ENCODE measurements around the gene CAMTA1.

CAMTA1 gene

DNA sequence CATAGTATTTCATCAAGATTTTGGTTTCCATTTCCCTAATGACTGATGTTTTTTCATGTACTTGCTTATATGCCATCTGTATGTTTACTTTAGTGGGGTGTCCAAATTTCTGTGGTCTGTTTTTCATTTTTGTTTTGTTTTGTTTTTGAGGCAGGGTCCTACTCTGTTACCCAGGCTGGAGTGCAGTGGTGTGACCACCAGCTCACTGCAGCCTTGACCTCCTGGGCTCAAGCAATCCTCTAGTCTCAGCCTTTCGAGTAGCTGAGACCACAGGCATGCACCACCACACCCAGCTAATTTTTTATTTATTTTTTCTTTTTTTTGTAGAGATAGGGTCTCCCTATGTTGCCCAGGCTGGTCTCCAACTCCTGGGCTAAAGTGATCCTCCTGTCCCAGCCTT lies 607.9 kb downstream of the CAMTA1 start:
- TF ChIP-seq SNAI2 (CRISPR knock-in tag; IDR thresholded peaks at IDR 0.05) (no peak), ZNF565 (CRISPR knock-in tag; conservative IDR thresholded peaks at IDR 0.05; ENCODE audit: low read depth) (no peak), ZNF70 (CRISPR knock-in tag; IDR thresholded peaks at IDR 0.05) (no peak), BACH2 (CRISPR knock-in tag; IDR thresholded peaks at IDR 0.05; ENCODE audit: borderline replicate concordance) (no peak), CSDC2 (CRISPR knock-in tag; IDR thresholded peaks at IDR 0.05) (no peak), ZC3H10 (CRISPR knock-in tag; IDR thresholded peaks at IDR 0.05) (no peak), ARNTL (CRISPR knock-in tag; IDR thresholded peaks at IDR 0.05; ENCODE audit: borderline replicate concordance, low read depth) (no peak), ZFP3 (CRISPR knock-in tag; IDR thresholded peaks at IDR 0.05) (no peak), ISL1 (CRISPR knock-in tag; IDR thresholded peaks at IDR 0.05) (no peak), TOX (CRISPR knock-in tag; IDR thresholded peaks at IDR 0.05; ENCODE audit: borderline replicate concordance) (no peak), RARB (CRISPR knock-in tag; IDR thresholded peaks at IDR 0.05) (no peak), OSR1 (CRISPR knock-in tag; IDR thresholded peaks at IDR 0.05) (no peak)
- TF ChIP-seq, protein P1, sequence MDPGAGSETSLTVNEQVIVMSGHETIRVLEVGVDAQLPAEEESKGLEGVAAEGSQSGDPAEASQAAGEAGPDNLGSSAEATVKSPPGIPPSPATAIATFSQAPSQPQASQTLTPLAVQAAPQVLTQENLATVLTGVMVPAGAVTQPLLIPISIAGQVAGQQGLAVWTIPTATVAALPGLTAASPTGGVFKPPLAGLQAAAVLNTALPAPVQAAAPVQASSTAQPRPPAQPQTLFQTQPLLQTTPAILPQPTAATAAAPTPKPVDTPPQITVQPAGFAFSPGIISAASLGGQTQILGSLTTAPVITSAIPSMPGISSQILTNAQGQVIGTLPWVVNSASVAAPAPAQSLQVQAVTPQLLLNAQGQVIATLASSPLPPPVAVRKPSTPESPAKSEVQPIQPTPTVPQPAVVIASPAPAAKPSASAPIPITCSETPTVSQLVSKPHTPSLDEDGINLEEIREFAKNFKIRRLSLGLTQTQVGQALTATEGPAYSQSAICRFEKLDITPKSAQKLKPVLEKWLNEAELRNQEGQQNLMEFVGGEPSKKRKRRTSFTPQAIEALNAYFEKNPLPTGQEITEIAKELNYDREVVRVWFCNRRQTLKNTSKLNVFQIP (CRISPR knock-in tag; IDR thresholded peaks at IDR 0.05; ENCODE audit: borderline replicate concordance, low read depth) = no peak
- TF ChIP-seq, protein P2, sequence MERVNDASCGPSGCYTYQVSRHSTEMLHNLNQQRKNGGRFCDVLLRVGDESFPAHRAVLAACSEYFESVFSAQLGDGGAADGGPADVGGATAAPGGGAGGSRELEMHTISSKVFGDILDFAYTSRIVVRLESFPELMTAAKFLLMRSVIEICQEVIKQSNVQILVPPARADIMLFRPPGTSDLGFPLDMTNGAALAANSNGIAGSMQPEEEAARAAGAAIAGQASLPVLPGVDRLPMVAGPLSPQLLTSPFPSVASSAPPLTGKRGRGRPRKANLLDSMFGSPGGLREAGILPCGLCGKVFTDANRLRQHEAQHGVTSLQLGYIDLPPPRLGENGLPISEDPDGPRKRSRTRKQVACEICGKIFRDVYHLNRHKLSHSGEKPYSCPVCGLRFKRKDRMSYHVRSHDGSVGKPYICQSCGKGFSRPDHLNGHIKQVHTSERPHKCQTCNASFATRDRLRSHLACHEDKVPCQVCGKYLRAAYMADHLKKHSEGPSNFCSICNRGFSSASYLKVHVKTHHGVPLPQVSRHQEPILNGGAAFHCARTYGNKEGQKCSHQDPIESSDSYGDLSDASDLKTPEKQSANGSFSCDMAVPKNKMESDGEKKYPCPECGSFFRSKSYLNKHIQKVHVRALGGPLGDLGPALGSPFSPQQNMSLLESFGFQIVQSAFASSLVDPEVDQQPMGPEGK (CRISPR knock-in tag; IDR thresholded peaks at IDR 0.05; ENCODE audit: borderline replicate concordance) = no peak
- TF ChIP-seq, protein P3, sequence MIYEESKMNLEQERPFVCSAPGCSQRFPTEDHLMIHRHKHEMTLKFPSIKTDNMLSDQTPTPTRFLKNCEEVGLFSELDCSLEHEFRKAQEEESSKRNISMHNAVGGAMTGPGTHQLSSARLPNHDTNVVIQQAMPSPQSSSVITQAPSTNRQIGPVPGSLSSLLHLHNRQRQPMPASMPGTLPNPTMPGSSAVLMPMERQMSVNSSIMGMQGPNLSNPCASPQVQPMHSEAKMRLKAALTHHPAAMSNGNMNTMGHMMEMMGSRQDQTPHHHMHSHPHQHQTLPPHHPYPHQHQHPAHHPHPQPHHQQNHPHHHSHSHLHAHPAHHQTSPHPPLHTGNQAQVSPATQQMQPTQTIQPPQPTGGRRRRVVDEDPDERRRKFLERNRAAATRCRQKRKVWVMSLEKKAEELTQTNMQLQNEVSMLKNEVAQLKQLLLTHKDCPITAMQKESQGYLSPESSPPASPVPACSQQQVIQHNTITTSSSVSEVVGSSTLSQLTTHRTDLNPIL (CRISPR knock-in tag; IDR thresholded peaks at IDR 0.05; ENCODE audit: low read depth) = no peak
- TF ChIP-seq, protein P4, sequence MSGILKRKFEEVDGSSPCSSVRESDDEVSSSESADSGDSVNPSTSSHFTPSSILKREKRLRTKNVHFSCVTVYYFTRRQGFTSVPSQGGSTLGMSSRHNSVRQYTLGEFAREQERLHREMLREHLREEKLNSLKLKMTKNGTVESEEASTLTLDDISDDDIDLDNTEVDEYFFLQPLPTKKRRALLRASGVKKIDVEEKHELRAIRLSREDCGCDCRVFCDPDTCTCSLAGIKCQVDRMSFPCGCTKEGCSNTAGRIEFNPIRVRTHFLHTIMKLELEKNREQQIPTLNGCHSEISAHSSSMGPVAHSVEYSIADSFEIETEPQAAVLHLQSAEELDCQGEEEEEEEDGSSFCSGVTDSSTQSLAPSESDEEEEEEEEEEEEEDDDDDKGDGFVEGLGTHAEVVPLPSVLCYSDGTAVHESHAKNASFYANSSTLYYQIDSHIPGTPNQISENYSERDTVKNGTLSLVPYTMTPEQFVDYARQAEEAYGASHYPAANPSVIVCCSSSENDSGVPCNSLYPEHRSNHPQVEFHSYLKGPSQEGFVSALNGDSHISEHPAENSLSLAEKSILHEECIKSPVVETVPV (CRISPR knock-in tag; IDR thresholded peaks at IDR 0.05) = no peak
- no peak for ATAC-seq

DNA sequence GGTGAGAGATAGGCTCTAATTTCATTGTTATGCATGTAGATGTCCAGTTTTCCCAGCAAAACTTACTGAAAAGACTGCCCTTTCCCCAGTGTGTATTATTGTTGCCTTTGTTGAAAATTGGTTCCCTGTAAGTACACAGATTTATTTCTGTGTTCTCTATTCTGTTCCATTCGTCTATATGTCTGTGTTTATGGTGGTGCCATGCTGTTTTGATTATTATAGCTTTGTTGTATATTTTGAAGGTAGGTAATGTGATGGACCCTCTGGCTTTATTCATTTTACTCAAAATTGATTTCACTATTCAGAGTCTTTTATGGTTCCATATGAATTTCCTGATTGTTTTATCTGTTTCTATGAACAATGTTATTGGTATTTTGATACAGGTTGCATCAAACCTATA lies 610.0 kb downstream of the CAMTA1 start:
- no peak for ATAC-seq
- TF ChIP-seq ZC3H10 (CRISPR knock-in tag; IDR thresholded peaks at IDR 0.05) = no peak
- no peak for TF ChIP-seq ESRRG (CRISPR knock-in tag; IDR thresholded peaks at IDR 0.05)
- TF ChIP-seq ARNTL (CRISPR knock-in tag; IDR thresholded peaks at IDR 0.05; ENCODE audit: borderline replicate concordance, low read depth) = no peak
- no peak for TF ChIP-seq GLIS3 (CRISPR knock-in tag; IDR thresholded peaks at IDR 0.05)
- TF ChIP-seq OSR1 (CRISPR knock-in tag; IDR thresholded peaks at IDR 0.05) = no peak
- TF ChIP-seq, protein P4 (CRISPR knock-in tag; IDR thresholded peaks at IDR 0.05) = no peak
- TF ChIP-seq ZNF70 (CRISPR knock-in tag; IDR thresholded peaks at IDR 0.05) = no peak
- no peak for TF ChIP-seq PPARA (CRISPR knock-in tag; IDR thresholded peaks at IDR 0.05; ENCODE audit: borderline replicate concordance)
- TF ChIP-seq ZNF8 (CRISPR knock-in tag; IDR thresholded peaks at IDR 0.05) = no peak
- no peak for TF ChIP-seq ZFP30 (CRISPR knock-in tag; IDR thresholded peaks at IDR 0.05)
- TF ChIP-seq ZFP3 (CRISPR knock-in tag; IDR thresholded peaks at IDR 0.05) = no peak
- TF ChIP-seq, protein P2 (CRISPR knock-in tag; IDR thresholded peaks at IDR 0.05; ENCODE audit: borderline replicate concordance) = no peak
- no peak for TF ChIP-seq SNAI2 (CRISPR knock-in tag; IDR thresholded peaks at IDR 0.05)
- TF ChIP-seq ZNF565 (CRISPR knock-in tag; conservative IDR thresholded peaks at IDR 0.05; ENCODE audit: low read depth) = no peak
- TF ChIP-seq, protein P3 (CRISPR knock-in tag; IDR thresholded peaks at IDR 0.05; ENCODE audit: low read depth) = no peak
- TF ChIP-seq, protein P5, sequence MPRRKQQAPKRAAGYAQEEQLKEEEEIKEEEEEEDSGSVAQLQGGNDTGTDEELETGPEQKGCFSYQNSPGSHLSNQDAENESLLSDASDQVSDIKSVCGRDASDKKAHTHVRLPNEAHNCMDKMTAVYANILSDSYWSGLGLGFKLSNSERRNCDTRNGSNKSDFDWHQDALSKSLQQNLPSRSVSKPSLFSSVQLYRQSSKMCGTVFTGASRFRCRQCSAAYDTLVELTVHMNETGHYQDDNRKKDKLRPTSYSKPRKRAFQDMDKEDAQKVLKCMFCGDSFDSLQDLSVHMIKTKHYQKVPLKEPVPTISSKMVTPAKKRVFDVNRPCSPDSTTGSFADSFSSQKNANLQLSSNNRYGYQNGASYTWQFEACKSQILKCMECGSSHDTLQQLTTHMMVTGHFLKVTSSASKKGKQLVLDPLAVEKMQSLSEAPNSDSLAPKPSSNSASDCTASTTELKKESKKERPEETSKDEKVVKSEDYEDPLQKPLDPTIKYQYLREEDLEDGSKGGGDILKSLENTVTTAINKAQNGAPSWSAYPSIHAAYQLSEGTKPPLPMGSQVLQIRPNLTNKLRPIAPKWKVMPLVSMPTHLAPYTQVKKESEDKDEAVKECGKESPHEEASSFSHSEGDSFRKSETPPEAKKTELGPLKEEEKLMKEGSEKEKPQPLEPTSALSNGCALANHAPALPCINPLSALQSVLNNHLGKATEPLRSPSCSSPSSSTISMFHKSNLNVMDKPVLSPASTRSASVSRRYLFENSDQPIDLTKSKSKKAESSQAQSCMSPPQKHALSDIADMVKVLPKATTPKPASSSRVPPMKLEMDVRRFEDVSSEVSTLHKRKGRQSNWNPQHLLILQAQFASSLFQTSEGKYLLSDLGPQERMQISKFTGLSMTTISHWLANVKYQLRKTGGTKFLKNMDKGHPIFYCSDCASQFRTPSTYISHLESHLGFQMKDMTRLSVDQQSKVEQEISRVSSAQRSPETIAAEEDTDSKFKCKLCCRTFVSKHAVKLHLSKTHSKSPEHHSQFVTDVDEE (CRISPR knock-in tag; IDR thresholded peaks at IDR 0.05) = no peak
